Spleen (tissue), 7 donors: Measurements from ENCODE around the gene PTGES2.

Experiments used
- CTCF ChIP-seq, 11 experiments: fragments of 200-600 bp in 7 of 11; fragments of 450-650 bp in 4 of 11; sonication (generic) in 4 of 11; IDR thresholded peaks in 8 of 11; conservative IDR thresholded peaks in 3 of 11; 1 replicate in 7 of 11; 2 replicates in 4 of 11; pipeline versions ENCODE4 v1.4.0 to v1.8.0; 2016 to 2021; ENCODE audit warnings: antibody characterized with exemption in 11 of 11, inconsistent platforms in 4 of 11, mild to moderate bottlenecking in 1 of 11
- POLR2A ChIP-seq, 3 donors: fragments of 450-650 bp; IDR thresholded peaks; one replicate each; pipeline ENCODE4 v1.5.1; 2017; ENCODE audit warnings: antibody characterized with exemption in 3 of 3, mild to moderate bottlenecking in 1 of 3
- POLR2AphosphoS5 ChIP-seq, 3 donors: sonication (generic); formaldehyde crosslinking; IDR thresholded peaks; one replicate each; pipeline ENCODE4 v1.5.1; 2017; ENCODE audit warnings: antibody characterized with exemption in 3 of 3
- donor health status: DM: no; HTN: no; CAD: no; lungs with moderate emphysema.
- donor health status: DM: no; HTN: no; CAD: no.
- donor health status: DM: no; HTN: no; CAD: no.

- no peak for TF ChIP-seq CTCF (IDR thresholded peaks at IDR 0.05 in 8 of 11, conservative IDR thresholded peaks at IDR 0.05 in 3 of 11)
- no peak for TF ChIP-seq POLR2A (IDR thresholded peaks at IDR 0.05)
- TF ChIP-seq POLR2AphosphoS5 (IDR thresholded peaks at IDR 0.05), result no peak
Observed at GRCh38 chr9:128153060-128153946, 25.8 kb upstream of the PTGES2 start.
